Testis (tissue), 3 donors: Measurements from ENCODE around the gene ARHGDIA. TPM values are rescaled to one million over a fixed set of nuclear protein-coding genes. Genes with fewer than 3 reads are reported as not detected.
A peak's percentile ranks its signal among the peaks of the same experiment; 100 is the strongest.

ENCODE experiments used
- DNase-seq: peaks from one replicate; pipeline ENCODE4 v3.0.0-alpha.2; 2019
- H3K27ac ChIP-seq, 2 donors: fragments of 200-600 bp; sonication (generic); one replicate each; pipeline ENCODE4 v1.5.1; 2019
- H3K27me3 ChIP-seq: fragments of 200-600 bp; sonication (generic); one replicate; pipeline ENCODE4 v1.5.1; 2019
- H3K36me3 ChIP-seq: fragments of 200-600 bp; sonication (generic); one replicate; pipeline ENCODE4 v1.5.1; 2017; ENCODE audit warnings: low read depth; ENCODE audit errors: missing control alignments
- H3K4me1 ChIP-seq: fragments of 200-600 bp; sonication (generic); one replicate; pipeline ENCODE4 v1.5.1; 2019
- H3K4me3 ChIP-seq, 2 donors: fragments of 200-600 bp; sonication (generic); one replicate each; pipeline ENCODE4 v1.5.1; 2017 to 2019
- H3K9me3 ChIP-seq: fragments of 200-600 bp; sonication (generic); one replicate; pipeline ENCODE4 v1.5.1; 2017
- POLR2A ChIP-seq: fragments of 450-650 bp; IDR thresholded peaks from one replicate; pipeline ENCODE4 v1.6.1; 2017; ENCODE audit warnings: antibody characterized with exemption, mild to moderate bottlenecking, moderate library complexity
- WGBS, 2 donors: methylation state at CpG; one replicate each; pipeline ENCODE4 v1.1.5; 2018; 5-methylcytosine and 5-hydroxymethylcytosine counted together
- intact Hi-C: fragments of 100-400 bp; cut with DNase I; formaldehyde crosslinking; loops from one replicate; pipeline ENCODE4 v1.15.1; 2023; ENCODE audit warnings: low total_unique reads
- polyA plus RNA-seq: library from polyadenylated mRNA; stranded (reverse); fragments of 350-450 nt; fragmentation: Illumina TruSeq; extraction: RNeasy Lipid Tissue Mini Kit (QIAGEN cat#74804); gene quantifications from one replicate; pipeline ENCODE4 v1.2.3, GENCODE V29; 2014; ENCODE audit warnings: low read depth, low replicate concordance; ENCODE audit not compliant: insufficient read depth
- total RNA-seq, 2 donors: library from RNA; depleted of rRNA; stranded (reverse); fragments of >200 nt; gene quantifications; one replicate each; pipeline ENCODE4 v1.2.3, GENCODE V29; 2016
- TF ChIP-seq, protein P1 (sequence below), 3 experiments: fragments of 450-650 bp in 2 of 3; fragments of 200-600 bp in 1 of 3; sonication (generic) in 1 of 3; IDR thresholded peaks; one replicate each; pipeline ENCODE4 v1.5.1; 2016 to 2019; ENCODE audit warnings: antibody characterized with exemption in 3 of 3, mild to moderate bottlenecking in 2 of 3, moderate library complexity in 1 of 3

ARHGDIA gene
- total and polyA plus RNA-seq, 3 donors from 2014 or later: 135 to 201 (median 161) TPM

DNA sequence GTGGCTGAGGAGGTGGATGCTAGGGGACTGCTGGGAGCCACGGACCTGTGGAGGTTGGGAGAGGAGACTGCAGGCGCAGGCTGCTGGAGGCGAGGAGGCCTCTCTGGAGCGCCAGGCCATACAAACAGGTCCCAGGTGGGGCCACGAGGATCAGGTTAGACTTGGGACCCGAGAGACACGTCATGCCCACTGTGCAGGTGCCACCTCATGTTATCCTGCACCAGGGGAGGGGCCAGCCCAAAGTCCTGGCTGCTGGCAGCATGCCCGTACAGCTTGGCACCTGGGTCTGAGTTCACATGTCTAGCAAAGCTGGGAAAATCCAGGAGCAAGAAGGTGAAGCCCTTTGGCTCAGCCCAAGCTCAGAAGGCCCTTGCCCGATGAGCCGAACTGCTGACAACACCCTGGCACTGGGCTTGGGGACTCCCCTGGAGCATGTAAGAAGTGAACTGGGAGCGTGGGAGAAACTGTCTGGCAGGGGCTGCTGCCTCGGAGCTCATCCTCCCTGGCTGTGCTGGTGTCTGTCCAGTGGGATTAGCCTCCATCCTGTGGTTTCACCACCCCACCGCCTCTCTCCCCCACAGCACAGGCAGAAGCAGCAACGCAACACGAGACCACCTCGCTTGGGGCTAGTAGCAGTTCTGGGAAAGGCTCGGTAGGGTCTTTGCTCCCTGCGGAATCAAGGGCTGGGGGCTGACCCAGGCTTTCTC, 5.3 kb downstream of the ARHGDIA start:
- whole genome bisulfite sequencing, 2 donors: 37 to 64% methylated on average over 2 to 17 of the region's 18 CpGs
- intact Hi-C loops: no loop called here
- DNase-seq: peak; percentile 57
- H3K36me3 ChIP-seq: no peaks in the 10 kb centered on the region
- H3K4me1 ChIP-seq: peaks cover 58% of the 10 kb centered on the region
- H3K4me3 ChIP-seq: no peak overlapping the region
- no peaks in the 10 kb centered on the region for H3K9me3 ChIP-seq
- TF ChIP-seq, protein P1, sequence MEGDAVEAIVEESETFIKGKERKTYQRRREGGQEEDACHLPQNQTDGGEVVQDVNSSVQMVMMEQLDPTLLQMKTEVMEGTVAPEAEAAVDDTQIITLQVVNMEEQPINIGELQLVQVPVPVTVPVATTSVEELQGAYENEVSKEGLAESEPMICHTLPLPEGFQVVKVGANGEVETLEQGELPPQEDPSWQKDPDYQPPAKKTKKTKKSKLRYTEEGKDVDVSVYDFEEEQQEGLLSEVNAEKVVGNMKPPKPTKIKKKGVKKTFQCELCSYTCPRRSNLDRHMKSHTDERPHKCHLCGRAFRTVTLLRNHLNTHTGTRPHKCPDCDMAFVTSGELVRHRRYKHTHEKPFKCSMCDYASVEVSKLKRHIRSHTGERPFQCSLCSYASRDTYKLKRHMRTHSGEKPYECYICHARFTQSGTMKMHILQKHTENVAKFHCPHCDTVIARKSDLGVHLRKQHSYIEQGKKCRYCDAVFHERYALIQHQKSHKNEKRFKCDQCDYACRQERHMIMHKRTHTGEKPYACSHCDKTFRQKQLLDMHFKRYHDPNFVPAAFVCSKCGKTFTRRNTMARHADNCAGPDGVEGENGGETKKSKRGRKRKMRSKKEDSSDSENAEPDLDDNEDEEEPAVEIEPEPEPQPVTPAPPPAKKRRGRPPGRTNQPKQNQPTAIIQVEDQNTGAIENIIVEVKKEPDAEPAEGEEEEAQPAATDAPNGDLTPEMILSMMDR (IDR thresholded peaks at IDR 0.05): no peak
- no peak for TF ChIP-seq POLR2A
- H3K27me3 ChIP-seq: no peaks in the 10 kb centered on the region
- H3K27ac ChIP-seq: no peak overlapping the region

DNA sequence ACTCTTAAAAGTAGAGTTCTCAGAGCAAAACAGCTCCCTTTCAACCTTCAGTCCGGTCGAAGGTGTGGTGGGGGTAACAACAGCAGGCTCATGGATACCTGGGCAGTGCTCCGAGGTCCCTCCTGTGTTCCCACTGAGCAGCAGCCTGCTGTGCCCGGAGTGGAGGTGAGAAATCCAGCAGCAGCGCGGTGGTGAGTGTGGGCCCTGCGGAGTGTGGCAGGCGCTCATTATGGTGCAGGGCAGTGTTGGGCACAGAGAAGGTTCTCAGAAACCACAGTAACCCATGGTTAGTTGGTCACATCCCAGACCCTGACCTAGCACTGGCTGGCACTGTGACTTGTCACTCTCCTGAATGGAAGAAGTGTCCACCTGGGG, 5.8 kb downstream of the ARHGDIA start:
- Histone ChIP-seq H3K4me1 (peaks cover 58% of the 10 kb centered on the region), H3K27ac (no peak overlapping the region), H3K9me3 (no peaks in the 10 kb centered on the region), H3K4me3 (no peak overlapping the region), H3K27me3 (no peaks in the 10 kb centered on the region), H3K36me3 (no peaks in the 10 kb centered on the region)
- TF ChIP-seq, protein P1 (IDR thresholded peaks at IDR 0.05): no peak
- no peak for TF ChIP-seq POLR2A
- intact Hi-C loops: no loop called here
- 87 to 92% methylated on average over 8 of the region's 8 CpGs for WGBS, 2 donors
- DNase-seq: no peak

DNA sequence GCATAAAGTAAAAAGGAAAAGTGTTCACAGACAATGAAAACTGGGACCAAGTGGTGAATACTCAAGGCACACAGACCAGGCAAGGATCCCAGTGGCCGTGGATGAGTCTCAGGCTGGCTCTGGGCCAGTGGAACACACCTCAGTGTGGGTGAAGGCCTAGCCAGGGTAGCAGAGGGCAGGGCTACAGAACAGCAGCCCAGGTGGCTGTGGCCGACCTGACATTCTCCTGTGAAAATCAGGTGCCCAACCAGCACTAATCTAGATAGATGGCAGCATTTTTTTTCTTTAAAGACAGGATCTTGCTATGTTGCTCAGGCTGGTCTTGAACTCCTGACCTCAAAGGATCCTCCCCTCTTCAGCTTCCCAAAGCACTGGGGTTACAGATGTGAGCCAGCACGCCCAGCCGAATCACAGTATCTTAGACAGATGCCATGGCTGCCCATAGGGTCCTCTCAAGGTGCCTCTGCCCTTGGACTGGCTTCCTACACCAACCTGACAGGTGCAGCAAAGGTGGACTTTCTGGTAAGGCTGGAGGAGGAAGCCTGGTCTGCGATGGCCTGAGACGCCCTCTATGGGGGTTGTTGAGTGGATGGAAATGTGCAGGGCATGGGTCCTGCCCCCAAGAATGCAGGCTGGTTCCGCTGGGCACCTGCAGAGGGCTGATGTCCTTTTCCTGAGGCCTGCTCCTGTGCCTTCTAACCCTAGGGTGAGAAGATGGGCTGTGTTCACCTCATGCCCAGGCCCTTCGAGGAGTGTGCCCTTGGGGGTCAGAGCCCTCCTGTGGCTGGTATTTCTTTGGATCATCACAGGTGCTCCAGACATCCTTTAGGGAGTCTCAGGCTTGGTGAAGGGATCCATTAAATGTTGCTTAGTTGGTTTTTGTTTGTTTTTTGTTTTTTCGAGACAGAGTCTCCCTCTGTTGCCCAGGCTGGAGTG, 7.0 kb downstream of the ARHGDIA start:
- no peaks in the 10 kb centered on the region for H3K36me3 ChIP-seq
- peaks cover 54% of the 10 kb centered on the region for H3K4me1 ChIP-seq
- H3K27ac ChIP-seq: no peak overlapping the region
- no peak for DNase-seq
- intact Hi-C loops: no loop called here
- no peaks in the 10 kb centered on the region for H3K27me3 ChIP-seq
- no peaks in the 10 kb centered on the region for H3K9me3 ChIP-seq
- WGBS, 2 donors: 78 to 83% methylated on average over 6 to 9 of the region's 9 CpGs
- TF ChIP-seq, protein P1 (IDR thresholded peaks at IDR 0.05): no peak
- TF ChIP-seq POLR2A: no peak
- H3K4me3 ChIP-seq: no peak overlapping the region

DNA sequence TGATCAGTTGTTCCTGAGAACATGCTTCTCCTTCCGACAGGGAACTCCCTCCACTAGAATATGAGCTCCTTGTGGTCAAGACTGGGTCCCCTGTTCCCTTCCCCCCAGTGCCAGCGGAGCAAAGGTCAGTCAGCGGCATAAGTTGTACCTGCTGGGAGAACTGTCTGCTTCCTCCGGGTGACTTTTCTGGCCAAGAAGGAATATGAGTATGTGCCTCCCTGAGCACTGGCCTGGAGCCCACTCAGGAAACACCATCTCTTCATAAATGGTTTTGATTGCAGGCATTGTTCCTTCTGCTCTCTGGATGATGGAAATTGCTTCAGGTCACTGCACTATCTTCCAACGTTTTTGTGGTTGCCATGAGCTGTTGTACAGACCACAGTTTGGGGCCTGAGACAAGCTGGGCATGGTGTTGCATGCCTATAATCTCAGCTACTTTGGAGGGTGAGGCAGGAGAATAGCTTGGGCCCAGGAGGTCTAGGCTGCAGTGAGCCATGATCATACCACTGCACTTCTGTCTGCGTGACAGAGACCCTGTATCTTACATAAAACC, 7.9 kb downstream of the ARHGDIA start:
- H3K9me3 ChIP-seq: no peaks in the 10 kb centered on the region
- intact Hi-C loops: no loop called here
- no peaks in the 10 kb centered on the region for H3K36me3 ChIP-seq
- H3K27me3 ChIP-seq: no peaks in the 10 kb centered on the region
- H3K4me3 ChIP-seq: no peak overlapping the region
- TF ChIP-seq POLR2A: no peak
- TF ChIP-seq, protein P1 (IDR thresholded peaks at IDR 0.05): no peak
- peaks cover 49% of the 10 kb centered on the region for H3K4me1 ChIP-seq
- no peak overlapping the region for H3K27ac ChIP-seq
- 72 to 76% methylated on average over 4 to 6 of the region's 6 CpGs for WGBS, 2 donors
- DNase-seq: no peak
